NCI-H345 treated with DMSO at 0.1 percent for 48 hours (cell line): ENCODE results near the gene RIPK3.

Experiments used
- DNase-seq: peaks from one replicate; lab custom pipeline; 2025; ENCODE audit not compliant: unreplicated experiment; lab: John Stamatoyannopoulos, UW

The RIPK3 gene

DNA sequence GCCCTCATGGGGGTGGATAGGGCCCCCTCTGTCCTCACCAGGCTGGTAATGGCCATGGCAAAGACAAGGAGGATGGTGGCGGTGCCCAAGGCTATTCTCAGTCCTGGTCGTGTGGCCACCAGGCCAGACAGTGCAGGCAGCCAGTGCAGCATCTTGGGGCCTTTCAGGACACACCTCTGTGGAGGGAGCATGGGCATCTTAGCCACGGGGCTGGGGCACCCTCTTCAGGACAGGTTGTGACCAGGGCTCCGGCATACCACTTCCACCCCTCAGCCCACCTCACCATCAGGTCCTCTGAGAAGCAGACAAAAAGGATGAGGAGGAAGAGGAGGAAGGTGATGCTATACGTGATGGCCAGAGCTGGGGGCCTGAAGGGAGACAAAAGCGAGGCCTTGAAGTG lies 15.8 kb downstream of the RIPK3 start:
- no peak for DNase-seq

DNA sequence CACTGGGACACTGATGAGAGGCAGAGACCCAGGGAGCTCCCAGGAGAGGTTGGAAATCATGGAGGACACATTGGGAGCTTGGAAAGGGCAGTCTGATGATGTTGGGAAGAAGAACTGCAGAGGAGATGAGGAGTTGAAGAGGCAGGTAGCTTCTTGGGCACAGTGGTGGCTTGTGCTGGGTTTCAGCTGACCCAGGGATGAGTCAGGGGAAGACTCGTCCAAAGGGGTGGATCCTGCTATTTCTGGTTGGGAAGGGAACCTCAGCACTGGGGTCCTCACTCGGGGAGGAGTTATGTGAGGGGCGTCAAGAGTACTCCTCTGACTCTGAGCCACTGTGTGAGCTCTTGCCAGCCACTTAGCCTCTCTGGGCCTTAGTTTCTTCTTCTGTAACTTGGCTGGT lies 16.4 kb downstream of the RIPK3 start:
- DNase-seq: no peak

DNA sequence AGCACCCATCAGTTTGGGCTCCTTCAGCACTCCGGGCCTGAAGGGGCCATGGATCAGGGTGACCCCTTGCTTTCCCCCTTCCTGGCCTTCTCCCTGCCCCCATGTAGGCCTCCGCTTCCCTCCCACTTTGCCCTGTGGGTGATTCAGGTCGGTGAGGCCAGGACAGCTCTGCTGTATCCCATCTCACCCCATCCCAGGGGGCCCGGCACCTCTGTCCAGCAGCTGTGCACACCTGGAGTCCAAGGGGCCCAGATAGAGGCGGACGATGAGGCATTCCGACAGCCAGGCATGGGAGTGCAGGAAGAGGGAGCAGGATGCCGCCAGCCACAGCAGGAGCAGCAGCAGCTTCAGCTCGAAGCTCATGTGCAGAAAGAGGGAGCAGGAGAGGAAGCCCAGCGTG lies 17.1 kb downstream of the RIPK3 start:
- DNase-seq: no peak

DNA sequence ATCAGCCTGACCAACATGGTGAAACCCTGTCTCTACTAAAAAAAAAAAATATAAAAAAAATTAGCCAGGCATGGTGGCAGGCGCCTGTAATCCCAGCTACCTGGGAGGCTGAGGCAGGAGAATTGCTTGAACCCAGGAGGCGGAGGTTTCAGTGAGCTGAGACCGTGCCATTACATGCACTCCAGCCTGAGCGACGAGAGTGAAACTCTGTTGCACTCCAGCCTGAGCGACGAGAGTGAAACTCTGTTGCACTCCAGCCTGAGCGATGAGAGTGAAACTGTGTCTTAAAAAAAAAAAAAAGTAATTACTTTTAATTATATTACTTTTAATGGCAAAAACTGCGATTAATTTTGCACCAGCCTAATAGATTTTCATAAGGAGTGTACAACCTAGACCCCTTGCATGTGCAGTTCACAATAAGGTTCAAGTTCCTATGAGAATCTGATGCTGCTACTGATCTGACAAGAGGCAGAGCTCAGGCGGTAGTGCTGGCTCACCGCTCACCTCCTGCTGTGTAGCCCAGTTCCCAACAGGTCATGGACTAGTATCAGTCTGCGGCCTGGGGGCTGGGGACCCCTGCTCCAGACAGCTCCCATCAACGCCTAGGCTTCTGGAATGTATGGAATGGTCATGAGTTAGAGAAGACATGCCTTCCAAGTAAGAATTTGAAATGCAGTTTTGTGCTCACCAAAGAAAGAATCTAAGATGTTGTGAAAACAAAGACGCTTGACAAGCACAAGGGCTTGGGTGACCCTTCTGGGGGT lies 18.4 kb downstream of the RIPK3 start:
- no peak for DNase-seq

DNA sequence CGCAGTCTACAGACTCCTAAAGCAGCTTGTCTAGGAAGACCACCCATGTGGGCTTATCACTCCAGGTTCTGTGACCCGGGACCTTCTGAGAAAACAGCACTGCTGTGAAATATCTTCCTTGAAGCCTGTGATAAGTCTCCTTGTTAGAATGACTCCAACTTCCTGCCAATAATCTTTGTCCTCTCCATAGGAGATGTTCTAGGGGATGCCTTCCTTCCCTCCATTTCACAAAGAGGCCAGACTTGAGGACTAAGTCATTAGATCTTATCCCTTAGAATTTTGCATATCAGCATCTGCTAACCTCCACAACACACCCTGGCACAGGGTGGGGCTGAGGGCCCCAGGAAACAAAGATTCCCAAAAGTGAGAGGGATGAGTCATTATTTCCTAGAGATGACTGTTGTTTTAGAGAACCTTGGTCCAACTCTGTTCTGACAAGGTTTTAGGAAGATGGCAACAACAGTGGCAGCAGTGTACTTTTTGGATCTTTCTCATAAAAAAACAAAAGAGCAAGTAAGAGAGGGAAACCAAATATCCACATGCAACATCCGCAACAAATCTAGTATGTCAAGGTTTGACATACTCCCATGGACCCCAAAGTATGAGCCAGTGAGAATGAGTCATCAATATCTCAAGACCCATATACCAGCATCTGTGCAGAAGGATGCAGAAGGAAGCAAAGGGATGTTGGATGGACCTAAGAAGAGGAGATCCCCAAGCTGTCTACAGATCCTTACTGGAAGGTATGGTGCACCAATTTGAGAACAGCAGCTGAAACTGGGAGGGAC lies 22.5 kb downstream of the RIPK3 start:
- DNase-seq: no peak

DNA sequence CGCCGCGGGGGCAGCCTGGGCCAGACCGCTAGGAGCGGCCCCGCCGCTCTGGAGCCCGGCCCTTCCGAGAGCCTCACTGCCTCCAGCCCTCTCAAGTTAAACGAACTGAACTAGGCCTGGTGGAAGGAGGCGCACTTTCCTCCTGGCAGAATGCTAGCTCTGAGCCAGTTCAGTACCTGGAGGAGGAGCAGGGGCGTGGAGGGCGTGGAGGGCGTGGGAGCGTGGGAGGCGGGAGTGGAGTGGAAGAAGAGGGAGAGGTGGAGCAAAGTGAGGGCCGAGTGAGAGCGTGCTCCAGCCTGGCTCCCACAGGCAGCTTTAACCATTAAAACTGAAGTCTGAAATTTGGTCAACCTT lies 23.2 kb downstream of the RIPK3 start:
- DNase-seq: no peak

DNA sequence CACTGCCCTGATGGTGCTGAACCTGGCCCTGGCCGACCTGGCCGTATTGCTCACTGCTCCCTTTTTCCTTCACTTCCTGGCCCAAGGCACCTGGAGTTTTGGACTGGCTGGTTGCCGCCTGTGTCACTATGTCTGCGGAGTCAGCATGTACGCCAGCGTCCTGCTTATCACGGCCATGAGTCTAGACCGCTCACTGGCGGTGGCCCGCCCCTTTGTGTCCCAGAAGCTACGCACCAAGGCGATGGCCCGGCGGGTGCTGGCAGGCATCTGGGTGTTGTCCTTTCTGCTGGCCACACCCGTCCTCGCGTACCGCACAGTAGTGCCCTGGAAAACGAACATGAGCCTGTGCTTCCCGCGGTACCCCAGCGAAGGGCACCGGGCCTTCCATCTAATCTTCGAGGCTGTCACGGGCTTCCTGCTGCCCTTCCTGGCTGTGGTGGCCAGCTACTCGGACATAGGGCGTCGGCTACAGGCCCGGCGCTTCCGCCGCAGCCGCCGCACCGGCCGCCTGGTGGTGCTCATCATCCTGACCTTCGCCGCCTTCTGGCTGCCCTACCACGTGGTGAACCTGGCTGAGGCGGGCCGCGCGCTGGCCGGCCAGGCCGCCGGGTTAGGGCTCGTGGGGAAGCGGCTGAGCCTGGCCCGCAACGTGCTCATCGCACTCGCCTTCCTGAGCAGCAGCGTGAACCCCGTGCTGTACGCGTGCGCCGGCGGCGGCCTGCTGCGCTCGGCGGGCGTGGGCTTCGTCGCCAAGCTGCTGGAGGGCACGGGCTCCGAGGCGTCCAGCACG lies 23.8 kb downstream of the RIPK3 start:
- no peak for DNase-seq

DNA sequence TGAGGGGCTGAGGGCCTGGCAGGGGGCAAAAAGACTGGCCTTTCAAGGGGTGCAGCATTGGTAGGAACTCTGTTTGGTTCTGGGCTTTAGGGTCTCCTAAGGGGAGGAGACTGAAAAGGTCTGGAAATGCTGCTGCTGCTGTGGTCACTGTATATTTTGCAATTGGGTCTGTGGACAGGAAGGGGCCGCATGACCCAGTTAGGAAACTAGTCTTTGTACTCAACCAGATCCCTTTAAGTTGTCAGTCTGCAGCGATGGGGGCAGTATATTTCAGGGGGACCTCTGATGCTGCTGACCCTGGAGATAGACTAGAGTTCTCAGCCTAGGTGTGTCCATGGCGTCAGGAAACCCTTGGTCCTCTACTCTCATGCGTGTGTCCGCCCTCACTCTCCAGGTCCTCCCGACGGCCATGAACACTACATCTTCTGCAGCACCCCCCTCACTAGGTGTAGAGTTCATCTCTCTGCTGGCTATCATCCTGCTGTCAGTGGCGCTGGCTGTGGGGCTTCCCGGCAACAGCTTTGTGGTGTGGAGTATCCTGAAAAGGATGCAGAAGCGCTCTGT lies 24.5 kb downstream of the RIPK3 start:
- DNase-seq: no peak

DNA sequence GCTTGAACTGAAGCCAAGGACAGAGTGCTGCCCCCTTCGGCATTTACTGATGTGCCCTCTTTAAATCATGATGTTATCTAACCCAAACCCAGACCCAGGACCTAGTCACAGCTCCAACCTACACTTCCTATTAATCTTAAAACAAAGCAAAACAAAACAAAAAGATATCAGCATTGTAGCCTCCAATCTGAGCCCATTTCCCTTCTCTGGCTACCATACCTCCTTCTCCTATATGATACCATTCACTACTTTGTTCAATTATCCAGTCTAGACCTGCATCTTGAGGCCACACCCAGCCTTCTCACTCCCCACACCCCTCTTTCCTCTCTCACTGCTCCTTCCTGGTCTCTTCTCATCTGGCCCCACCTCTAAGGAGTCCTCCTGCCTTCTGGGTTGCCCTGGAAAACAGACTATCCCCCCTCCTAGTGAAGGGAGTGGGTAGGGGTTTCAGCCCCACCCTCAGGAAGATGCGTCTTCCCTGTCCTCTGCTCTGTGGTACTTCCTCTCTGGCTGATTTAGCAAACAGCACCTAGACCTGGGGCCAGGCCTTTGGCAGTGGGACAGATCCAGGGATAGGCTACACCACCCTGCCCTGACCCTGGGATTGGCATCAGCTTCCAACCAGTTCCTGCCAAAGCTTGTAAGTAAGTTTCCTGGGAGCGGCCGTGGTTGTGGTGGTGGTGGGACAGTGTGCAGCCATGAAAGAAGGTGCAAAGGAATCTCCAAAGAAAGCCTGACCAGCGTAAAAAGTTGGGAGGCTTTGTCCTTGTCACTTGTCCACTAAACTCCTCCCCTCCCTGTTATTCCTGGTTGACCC lies 25.2 kb downstream of the RIPK3 start:
- no peak for DNase-seq

DNA sequence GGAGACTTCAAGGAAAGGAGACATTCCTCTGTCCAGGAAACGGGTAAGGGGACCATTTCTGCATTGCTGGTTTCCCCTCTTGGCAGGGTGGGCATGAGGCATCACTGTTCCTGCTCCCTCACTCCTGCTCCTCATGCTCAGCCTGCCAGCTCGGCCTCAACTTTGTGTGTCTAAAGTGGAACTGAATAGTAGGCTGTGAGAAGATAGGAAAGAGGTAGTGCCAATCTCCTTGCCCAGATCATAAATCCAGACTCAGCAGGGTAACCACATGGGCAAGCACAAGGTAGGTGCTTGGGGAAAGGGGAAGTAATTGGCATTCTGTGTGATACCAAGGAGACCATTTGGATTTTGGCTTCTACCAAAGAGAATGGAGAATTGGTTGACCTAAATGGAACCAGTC lies 25.9 kb downstream of the RIPK3 start:
- no peak for DNase-seq

DNA sequence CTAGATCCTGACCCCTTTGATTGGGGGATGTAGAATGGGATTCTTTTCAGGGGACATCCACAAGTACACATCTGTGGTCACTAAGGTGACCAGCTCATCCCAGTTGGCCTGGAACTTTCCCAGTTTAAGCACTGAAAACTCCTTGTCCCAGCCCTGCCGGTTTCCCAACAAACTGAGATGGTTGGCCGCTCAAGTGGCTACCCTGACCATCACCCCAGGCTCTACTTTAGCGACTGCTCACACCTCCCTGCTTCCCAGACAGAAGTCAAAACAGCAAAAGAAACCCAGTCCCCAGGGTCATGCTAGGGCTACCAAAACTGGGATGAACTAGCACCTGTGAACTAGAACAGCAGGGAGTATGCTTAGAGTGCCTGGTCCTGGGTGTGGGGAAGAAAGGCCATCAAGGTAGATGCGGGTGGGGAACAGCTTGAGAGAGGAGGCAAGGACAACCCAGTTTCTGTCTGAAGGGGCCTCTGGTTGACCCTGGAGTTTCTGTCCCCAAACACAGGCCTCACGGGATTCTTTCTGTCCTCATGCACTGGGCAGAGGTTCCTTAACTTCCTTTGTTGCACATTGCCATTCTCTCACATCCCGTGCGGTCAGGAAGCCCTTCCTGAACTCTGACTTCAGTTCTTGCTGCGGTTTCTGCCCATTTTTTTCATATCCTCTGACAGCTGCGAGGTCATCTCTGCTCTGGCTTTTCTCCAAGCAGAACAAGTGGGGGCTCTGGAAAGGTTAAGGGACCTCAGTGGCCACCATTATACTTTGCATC lies 26.9 kb downstream of the RIPK3 start:
- DNase-seq: no peak

DNA sequence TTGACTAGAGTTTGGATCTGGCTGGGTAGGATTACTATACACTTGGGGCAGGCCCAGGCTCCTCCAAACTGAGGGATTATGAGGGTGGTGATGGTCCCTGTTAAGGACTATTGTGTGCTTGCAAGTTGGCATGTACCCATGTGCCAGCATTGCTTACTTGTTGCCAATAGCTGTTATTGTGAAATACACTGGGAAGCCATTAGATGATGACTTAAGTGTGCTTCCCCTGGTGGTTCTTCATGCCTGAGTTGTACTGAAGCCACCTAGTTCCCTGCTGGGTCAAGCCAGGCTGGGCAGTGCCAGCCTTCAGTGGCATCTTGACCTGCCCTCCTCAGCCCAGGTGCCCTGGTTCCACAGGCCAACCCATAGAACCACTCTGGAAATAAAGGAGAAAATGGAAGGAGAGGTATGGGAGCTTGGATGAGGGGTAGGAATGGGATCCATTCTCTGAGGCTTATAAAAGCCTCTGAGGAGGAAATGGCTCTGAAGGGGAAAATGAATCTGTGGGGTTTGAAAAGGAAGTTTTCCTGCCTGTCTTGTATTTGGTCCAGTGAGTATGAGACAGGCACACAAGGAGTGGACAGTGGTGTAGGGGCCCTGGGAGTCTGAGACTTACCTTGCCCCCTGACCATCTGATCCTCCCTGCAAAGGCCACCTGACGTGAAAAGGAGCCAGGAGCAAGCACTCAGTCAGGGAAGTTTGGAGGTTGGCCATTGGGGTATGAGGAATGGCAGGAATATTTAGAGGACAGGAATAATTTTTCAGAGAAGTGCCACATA lies 27.8 kb downstream of the RIPK3 start:
- no peak for DNase-seq

DNA sequence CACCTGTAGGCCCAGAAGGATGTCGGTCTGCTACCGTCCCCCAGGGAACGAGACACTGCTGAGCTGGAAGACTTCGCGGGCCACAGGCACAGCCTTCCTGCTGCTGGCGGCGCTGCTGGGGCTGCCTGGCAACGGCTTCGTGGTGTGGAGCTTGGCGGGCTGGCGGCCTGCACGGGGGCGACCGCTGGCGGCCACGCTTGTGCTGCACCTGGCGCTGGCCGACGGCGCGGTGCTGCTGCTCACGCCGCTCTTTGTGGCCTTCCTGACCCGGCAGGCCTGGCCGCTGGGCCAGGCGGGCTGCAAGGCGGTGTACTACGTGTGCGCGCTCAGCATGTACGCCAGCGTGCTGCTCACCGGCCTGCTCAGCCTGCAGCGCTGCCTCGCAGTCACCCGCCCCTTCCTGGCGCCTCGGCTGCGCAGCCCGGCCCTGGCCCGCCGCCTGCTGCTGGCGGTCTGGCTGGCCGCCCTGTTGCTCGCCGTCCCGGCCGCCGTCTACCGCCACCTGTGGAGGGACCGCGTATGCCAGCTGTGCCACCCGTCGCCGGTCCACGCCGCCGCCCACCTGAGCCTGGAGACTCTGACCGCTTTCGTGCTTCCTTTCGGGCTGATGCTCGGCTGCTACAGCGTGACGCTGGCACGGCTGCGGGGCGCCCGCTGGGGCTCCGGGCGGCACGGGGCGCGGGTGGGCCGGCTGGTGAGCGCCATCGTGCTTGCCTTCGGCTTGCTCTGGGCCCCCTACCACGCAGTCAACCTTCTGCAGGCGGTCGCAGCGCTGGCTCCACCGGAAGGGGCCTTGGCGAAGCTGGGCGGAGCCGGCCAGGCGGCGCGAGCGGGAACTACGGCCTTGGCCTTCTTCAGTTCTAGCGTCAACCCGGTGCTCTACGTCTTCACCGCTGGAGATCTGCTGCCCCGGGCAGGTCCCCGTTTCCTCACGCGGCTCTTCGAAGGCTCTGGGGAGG lies 28.9 kb downstream of the RIPK3 start, which contains the start of gene LTB4R:
Gene LTB4R, plus strand, starts transcription at position 857 of the 959 bp plus-strand sequence. CDS start 4,150 bp downstream, outside the sequence.
- DNase-seq: no peak

DNA sequence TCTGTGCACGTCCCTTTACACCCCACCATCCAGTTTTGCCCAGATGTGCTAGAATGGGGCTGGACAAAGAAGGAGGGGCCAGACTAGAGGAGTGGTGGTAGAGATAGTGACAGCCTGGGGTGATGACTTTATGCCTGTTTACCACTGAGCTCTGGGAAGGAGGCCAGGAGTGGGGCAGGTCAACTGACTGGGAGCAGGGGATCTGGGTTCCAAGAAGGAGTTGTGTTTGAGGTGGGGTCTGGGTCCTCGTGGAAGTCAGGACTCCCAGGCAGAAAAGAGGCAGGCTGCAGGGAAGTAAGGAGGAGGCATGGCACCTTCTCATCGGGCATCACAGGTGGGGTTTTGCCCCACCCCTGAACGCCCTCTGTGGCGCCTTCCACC lies 29.5 kb downstream of the RIPK3 start:
- DNase-seq: no peak

DNA sequence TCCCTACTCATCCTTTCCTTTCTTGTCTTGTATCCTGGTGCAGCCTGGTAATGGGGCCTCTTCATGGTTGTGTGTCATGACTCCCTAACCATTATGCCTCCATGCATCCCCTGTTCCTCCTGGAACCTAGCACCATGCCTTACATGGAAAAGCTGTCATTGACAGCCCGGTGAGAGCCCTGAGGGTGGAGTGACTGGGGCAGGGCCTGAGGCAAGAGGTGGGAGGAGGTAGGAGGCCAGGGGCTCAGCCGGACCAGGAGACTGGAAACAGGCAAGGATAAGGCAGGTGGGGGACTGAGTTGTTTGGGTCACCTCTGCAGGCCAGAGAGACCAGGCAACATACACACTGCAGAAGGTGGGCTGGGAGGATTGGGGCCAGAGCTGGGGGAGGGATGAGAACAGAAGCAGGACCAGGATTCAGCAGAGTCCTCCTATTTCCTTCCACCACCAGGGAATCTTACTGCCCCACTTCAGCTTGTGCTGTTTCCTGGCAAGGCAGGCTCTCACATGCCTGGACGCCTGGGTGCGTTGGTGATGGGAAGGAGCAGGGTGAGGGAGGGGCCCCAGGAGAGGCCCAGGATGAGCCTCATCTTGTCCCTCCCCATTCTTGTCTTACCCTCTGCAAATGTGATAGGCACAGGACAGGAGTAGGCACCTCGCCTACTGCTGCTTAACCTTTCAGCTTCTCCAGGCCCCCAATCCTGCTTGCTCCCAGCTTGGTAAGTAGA lies 30.1 kb downstream of the RIPK3 start, which contains the start of gene LTB4R2:
Gene LTB4R2, plus strand, starts transcription at position 603 of the 727 bp plus-strand sequence. CDS start 525 bp downstream, outside the sequence.
- DNase-seq: no peak

DNA sequence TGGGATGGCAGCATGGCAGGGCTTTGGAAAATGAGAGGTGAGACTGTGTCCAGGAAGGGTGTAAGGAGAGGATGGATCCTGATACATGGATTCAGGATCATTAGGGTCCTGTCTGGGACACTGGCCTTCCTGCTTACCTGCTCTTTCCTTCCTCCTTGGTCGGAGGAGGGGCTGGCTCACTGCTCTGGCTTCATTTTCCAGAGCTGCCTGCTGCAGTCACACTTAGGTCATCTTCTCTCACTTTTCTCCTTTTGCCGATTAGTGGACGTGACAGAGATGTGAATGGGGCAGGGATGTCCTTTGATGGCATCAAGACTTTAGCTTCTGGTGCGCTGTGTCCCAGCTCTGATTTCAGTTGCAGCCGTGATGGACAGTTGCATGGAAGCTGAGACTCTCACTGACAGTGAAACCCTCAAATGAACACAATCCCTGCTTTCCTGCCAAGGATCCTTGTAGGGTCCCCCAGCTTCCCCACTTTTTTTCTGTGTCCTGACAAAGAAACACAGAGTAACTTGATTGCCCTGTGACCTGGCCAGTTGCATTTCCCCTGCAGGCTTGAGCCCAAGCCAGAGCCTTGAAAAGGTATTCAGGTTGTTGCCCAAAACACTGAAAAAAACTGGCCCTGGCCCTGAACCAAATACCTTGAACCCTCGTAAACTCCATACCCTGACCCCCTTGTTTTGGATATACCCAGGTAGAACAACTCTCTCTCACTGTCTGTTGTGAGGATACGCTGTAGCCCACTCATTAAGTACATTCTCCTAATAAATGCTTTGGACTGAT lies 31.3 kb downstream of the RIPK3 start:
- no peak for DNase-seq
